ENCODE data around the gene TMEM106A. TPM values are rescaled to one million over a fixed set of nuclear protein-coding genes. Genes with fewer than 3 reads are reported as not detected.

TMEM106A gene
- total RNA-seq, 4 donors from 2014 or later, result 3.3 to 6.2 (median 3.7) TPM

GRCh38 chr17:43170766-43171585 is 40.7 kb upstream of the TMEM106A start, which contains the start of gene NBR1:
Gene NBR1 (plus strand): TSS chr17:43171214. CDS start chr17:43175800, 4,586 bp downstream.
- peaks cover 0 to 8% (median 6%) of the 10 kb centered on the region in 4 donors for H3K36me3 ChIP-seq
- H3K9me3 ChIP-seq, result no peaks in the 10 kb centered on the region
- DNase-seq (ENCODE audit: extremely low spot score), result peak; percentile 100
- peak within 1 kb of the TSS; percentile 97 to 98 (median 97) for H3K27ac ChIP-seq (replicated peaks in 1 of 4)
- no peaks in the 10 kb centered on the region for H3K27me3 ChIP-seq
- under 1% methylated on average over 35 of the region's 41 CpGs for WGBS
- peak within 1 kb of the TSS; percentile 68 to 79 (median 76) for H3K4me3 ChIP-seq
- H3K4me1 ChIP-seq, result peaks cover 50 to 62% (median 58%) of the 10 kb centered on the region in 4 donors
- peak; percentile 72 for TF ChIP-seq POLR2A (IDR thresholded peaks at IDR 0.05; ENCODE audit: low read depth)
- peak; percentile 92 to 93 for TF ChIP-seq POLR2AphosphoS5 (IDR thresholded peaks at IDR 0.05)
- TF ChIP-seq EP300 (IDR thresholded peaks at IDR 0.05), result no peak
- intact Hi-C loops (cut with DNase I), result loop anchor here (5.0 kb wide), 2 partner anchors 36 to 44 kb away; partner anchors contain the start of gene BRCA1

- 8% methylated on average over 12 of the region's 12 CpGs for WGBS
- Histone ChIP-seq H3K9me3 (no peaks in the 10 kb centered on the region), H3K27ac (replicated peaks in 1 of 4) (peak overlapping the region; percentile 97 to 98 (median 97))
Measured at GRCh38 chr17:43171586-43172487, 39.8 kb upstream of the TMEM106A start.

GRCh38 chr17:43175213-43176118 is 36.2 kb upstream of the TMEM106A start:
- no peak for DNase-seq (ENCODE audit: extremely low spot score)
- intact Hi-C loops (cut with DNase I), result no loop called here
- no peaks in the 10 kb centered on the region for H3K9me3 ChIP-seq
- WGBS, result 52% methylated on average over 4 of the region's 4 CpGs
- no peak for TF ChIP-seq POLR2A (IDR thresholded peaks at IDR 0.05; ENCODE audit: low read depth)
- TF ChIP-seq CTCF (IDR thresholded peaks at IDR 0.05), result no peak
- H3K4me3 ChIP-seq, result peak overlapping the region in 2 of 4 donors; percentile 1 to 11
- H3K36me3 ChIP-seq, result peaks cover 21 to 50% (median 42%) of the 10 kb centered on the region in 4 donors
- H3K27ac ChIP-seq (replicated peaks in 1 of 4), result peak overlapping the region; percentile 22 to 54 (median 49)
- H3K27me3 ChIP-seq, result no peaks in the 10 kb centered on the region
- peaks cover 55 to 77% (median 69%) of the 10 kb centered on the region in 4 donors for H3K4me1 ChIP-seq

More at GRCh38 chr17:43171586-43172487, 39.8 kb upstream of the TMEM106A start:
- Histone ChIP-seq H3K4me1 (peaks cover 59 to 71% (median 66%) of the 10 kb centered on the region in 4 donors), H3K36me3 (peaks cover 0 to 14% (median 13%) of the 10 kb centered on the region in 4 donors), H3K27me3 (no peaks in the 10 kb centered on the region), H3K4me3 (peak overlapping the region; percentile 68 to 79 (median 76))
- no peak for DNase-seq (ENCODE audit: extremely low spot score)
- intact Hi-C loops (cut with DNase I), result loop anchor here (5.0 kb wide), 2 partner anchors 35 to 45 kb away; partner anchors contain the start of gene BRCA1
- TF ChIP-seq CTCF (IDR thresholded peaks at IDR 0.05), result peak in 2 of 3 experiments; percentile 19 to 24
- no peak for TF ChIP-seq POLR2A (IDR thresholded peaks at IDR 0.05; ENCODE audit: low read depth)
- TF ChIP-seq POLR2AphosphoS5 (IDR thresholded peaks at IDR 0.05), result peak in 1 of 2 donors; percentile 68

- Histone ChIP-seq H3K9me3 (no peaks in the 10 kb centered on the region), H3K36me3 (peaks cover 27 to 56% (median 49%) of the 10 kb centered on the region in 4 donors), H3K4me3 (peak overlapping the region in 1 of 4 donors; percentile 1), H3K4me1 (peaks cover 55 to 77% (median 69%) of the 10 kb centered on the region in 4 donors), H3K27me3 (no peaks in the 10 kb centered on the region), H3K27ac (replicated peaks in 1 of 4) (peak overlapping the region; percentile 22 to 54 (median 49))
- intact Hi-C loops (cut with DNase I), result no loop called here
- 81% methylated on average over 2 of the region's 2 CpGs for WGBS
- no peak for DNase-seq (ENCODE audit: extremely low spot score)
- TF ChIP-seq POLR2A (IDR thresholded peaks at IDR 0.05; ENCODE audit: low read depth) (no peak), CTCF (IDR thresholded peaks at IDR 0.05) (no peak), POLR2AphosphoS5 (IDR thresholded peaks at IDR 0.05) (no peak), EP300 (IDR thresholded peaks at IDR 0.05) (no peak)
Measured at GRCh38 chr17:43176119-43176570, 35.5 kb upstream of the TMEM106A start.

Measured in esophagus muscularis mucosa (tissue), 4 donors.